Loucy (cell line): ENCODE measurements around the gene IL1A.

Source experiments
- H2AFZ ChIP-seq: fragments of 200-600 bp; sonication (generic); 2 replicates; pipeline ENCODE4 v1.6.0; 2016; ENCODE audit warnings: antibody characterized with exemption, mild to moderate bottlenecking, low read length, moderate library complexity
- H3F3A ChIP-seq: fragments of 200-600 bp; 2 replicates; pipeline ENCODE4 v1.6.0; 2016; ENCODE audit warnings: antibody characterized with exemption, low read depth, mild to moderate bottlenecking
- H3K27me3 ChIP-seq: fragments of 200-600 bp; sonication (generic); 2 replicates; pipeline ENCODE4 v1.6.1; 2014; ENCODE audit warnings: low read length, mild to moderate bottlenecking; ENCODE audit not compliant: insufficient read depth, poor library complexity, severe bottlenecking
- H3K36me3 ChIP-seq: fragments of 200-600 bp; sonication (generic); 2 replicates; pipeline ENCODE4 v1.6.1; 2016; ENCODE audit warnings: low read length; ENCODE audit not compliant: insufficient read depth
- H3K4me1 ChIP-seq: fragments of 200-600 bp; sonication (generic); 2 replicates; pipeline ENCODE4 v1.5.1; 2014; ENCODE audit warnings: low read length, mild to moderate bottlenecking; ENCODE audit not compliant: insufficient read depth, poor library complexity, severe bottlenecking
- H3K4me2 ChIP-seq: fragments of 200-600 bp; sonication (generic); 2 replicates; pipeline ENCODE4 v1.6.0; 2014; ENCODE audit warnings: antibody characterized with exemption, low read length, low read depth, mild to moderate bottlenecking; ENCODE audit not compliant: poor library complexity, severe bottlenecking
- H3K4me3 ChIP-seq: fragments of 200-600 bp; sonication (generic); 2 replicates; pipeline ENCODE4 v1.5.1; 2014; ENCODE audit warnings: low read length, mild to moderate bottlenecking, mixed read lengths; ENCODE audit not compliant: poor library complexity, severe bottlenecking
- H3K79me2 ChIP-seq: fragments of 200-600 bp; sonication (generic); 2 replicates; pipeline ENCODE4 v1.6.1; 2014; ENCODE audit warnings: low read length; ENCODE audit not compliant: insufficient read depth
- H3K9ac ChIP-seq: fragments of 200-600 bp; sonication (generic); 2 replicates; pipeline ENCODE4 v1.6.0; 2014; ENCODE audit warnings: mild to moderate bottlenecking, low read depth, low read length, moderate library complexity; ENCODE audit not compliant: poor library complexity, severe bottlenecking
- H3K9me2 ChIP-seq: fragments of 200-600 bp; sonication (generic); replicated peaks from 2 replicates; pipeline ENCODE4 v1.6.1; 2016; ENCODE audit warnings: low read depth, low read length, mixed read lengths
- H3K9me3 ChIP-seq: fragments of 200-600 bp; sonication (generic); 2 replicates; pipeline ENCODE4 v1.6.1; 2014; ENCODE audit warnings: mild to moderate bottlenecking, antibody characterized with exemption, low read length, low read depth; ENCODE audit not compliant: insufficient read depth
- H4K20me1 ChIP-seq: fragments of 200-600 bp; sonication (generic); 2 replicates; pipeline ENCODE4 v1.6.0; 2014; ENCODE audit warnings: antibody characterized with exemption, low read length, mild to moderate bottlenecking; ENCODE audit not compliant: insufficient read depth, poor library complexity, severe bottlenecking
- EZH2phosphoT487 ChIP-seq: fragments of 200-600 bp; IDR thresholded peaks from 2 replicates; pipeline ENCODE4 v1.6.1; 2018; ENCODE audit warnings: antibody characterized with exemption, mild to moderate bottlenecking, moderate library complexity, borderline replicate concordance
- TF ChIP-seq, protein P1 (sequence below): fragments of 200-600 bp; sonication (generic); conservative IDR thresholded peaks from 2 replicates; pipeline ENCODE4 v1.5.1; 2014; ENCODE audit warnings: mild to moderate bottlenecking, antibody characterized with exemption, low read length

IL1A gene

GRCh38 chr2:112811276-112811831, 27.1 kb upstream of the IL1A start:
- no peaks in the 10 kb centered on the region; the same call in 1 of the 2 replicates for H3K9me3 ChIP-seq
- no peaks in the 10 kb centered on the region for H3K9me2 ChIP-seq
- no peaks in the 10 kb centered on the region for H3F3A ChIP-seq
- no peaks in the 10 kb centered on the region for H4K20me1 ChIP-seq
- no peaks in the 10 kb centered on the region for H3K79me2 ChIP-seq
- H3K4me3 ChIP-seq, result no peak overlapping the region
- peaks cover 4% of the 10 kb centered on the region for H3K4me1 ChIP-seq
- H3K9ac ChIP-seq, result no peak overlapping the region
- H2AFZ ChIP-seq, result no peak overlapping the region
- H3K36me3 ChIP-seq, result no peaks in the 10 kb centered on the region
- no peak for TF ChIP-seq EZH2phosphoT487
- TF ChIP-seq, protein P1, sequence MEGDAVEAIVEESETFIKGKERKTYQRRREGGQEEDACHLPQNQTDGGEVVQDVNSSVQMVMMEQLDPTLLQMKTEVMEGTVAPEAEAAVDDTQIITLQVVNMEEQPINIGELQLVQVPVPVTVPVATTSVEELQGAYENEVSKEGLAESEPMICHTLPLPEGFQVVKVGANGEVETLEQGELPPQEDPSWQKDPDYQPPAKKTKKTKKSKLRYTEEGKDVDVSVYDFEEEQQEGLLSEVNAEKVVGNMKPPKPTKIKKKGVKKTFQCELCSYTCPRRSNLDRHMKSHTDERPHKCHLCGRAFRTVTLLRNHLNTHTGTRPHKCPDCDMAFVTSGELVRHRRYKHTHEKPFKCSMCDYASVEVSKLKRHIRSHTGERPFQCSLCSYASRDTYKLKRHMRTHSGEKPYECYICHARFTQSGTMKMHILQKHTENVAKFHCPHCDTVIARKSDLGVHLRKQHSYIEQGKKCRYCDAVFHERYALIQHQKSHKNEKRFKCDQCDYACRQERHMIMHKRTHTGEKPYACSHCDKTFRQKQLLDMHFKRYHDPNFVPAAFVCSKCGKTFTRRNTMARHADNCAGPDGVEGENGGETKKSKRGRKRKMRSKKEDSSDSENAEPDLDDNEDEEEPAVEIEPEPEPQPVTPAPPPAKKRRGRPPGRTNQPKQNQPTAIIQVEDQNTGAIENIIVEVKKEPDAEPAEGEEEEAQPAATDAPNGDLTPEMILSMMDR, result no peak
- no peak overlapping the region for H3K4me2 ChIP-seq
- H3K27me3 ChIP-seq, result no peaks in the 10 kb centered on the region

DNA sequence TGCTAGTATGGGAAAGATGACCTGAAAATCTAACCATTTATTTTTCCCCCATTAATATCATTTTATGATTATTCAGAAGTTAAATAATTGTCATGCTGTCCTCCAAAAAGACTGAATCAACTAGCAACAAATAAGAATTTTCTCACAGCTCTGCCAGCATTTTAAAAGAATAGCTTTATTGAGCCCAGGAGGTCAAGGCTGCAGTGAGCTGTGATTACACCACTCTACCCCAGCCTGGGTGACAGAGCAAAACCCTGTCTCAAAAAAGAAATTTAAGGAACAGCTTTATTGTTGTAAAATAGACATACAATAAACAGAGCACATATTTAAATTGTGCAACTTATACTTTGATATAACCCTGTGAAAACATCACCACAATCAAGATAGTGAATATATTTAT, 24.8 kb upstream of the IL1A start:
- no peak for TF ChIP-seq EZH2phosphoT487
- Histone ChIP-seq H3K9ac (no peak overlapping the region), H3K9me2 (no peaks in the 10 kb centered on the region), H3K4me3 (no peak overlapping the region), H3F3A (no peaks in the 10 kb centered on the region), H2AFZ (no peak overlapping the region), H3K9me3 (no peaks in the 10 kb centered on the region; the same call in 1 of the 2 replicates), H3K4me2 (no peak overlapping the region), H3K4me1 (peaks cover 4% of the 10 kb centered on the region), H3K79me2 (no peaks in the 10 kb centered on the region), H3K27me3 (no peaks in the 10 kb centered on the region), H3K36me3 (no peaks in the 10 kb centered on the region), H4K20me1 (no peaks in the 10 kb centered on the region)

DNA sequence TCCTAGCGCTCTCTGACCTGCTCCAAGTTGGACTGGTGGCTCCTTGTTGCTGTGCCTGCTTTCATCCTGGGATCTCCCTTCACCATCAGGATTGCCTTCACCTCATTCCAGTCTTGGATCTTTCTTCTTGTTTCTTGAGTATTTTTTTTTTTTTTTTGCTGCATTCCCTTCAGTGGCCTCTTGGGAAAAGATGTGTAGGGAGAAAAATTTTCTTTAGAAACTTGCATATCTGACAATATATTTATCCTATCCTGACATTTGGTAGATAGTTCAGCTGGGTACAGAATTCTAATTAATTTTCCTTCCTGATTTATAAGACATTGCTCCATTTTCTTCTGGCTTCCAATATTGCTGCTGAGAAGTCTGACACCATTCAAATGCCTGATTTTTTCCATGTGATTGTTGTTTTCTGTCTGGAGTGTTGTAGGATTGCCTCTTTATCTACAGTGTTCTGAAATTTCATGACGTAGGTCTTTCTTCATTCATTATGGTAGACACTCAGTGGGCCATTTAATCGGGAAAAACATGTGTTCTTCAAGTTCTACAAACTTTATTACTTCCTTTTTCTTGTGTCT, 23.0 kb upstream of the IL1A start:
- no peak overlapping the region for H3K9ac ChIP-seq
- H3K4me3 ChIP-seq, result no peak overlapping the region
- H3K36me3 ChIP-seq, result no peaks in the 10 kb centered on the region
- no peaks in the 10 kb centered on the region for H3K9me2 ChIP-seq
- H2AFZ ChIP-seq, result no peak overlapping the region
- H3K9me3 ChIP-seq, result no peaks in the 10 kb centered on the region; the same call in 1 of the 2 replicates
- H3K4me1 ChIP-seq, result peaks cover 4% of the 10 kb centered on the region
- H3K4me2 ChIP-seq, result no peak overlapping the region
- H3F3A ChIP-seq, result no peaks in the 10 kb centered on the region
- H3K79me2 ChIP-seq, result no peaks in the 10 kb centered on the region
- H4K20me1 ChIP-seq, result no peaks in the 10 kb centered on the region
- no peaks in the 10 kb centered on the region for H3K27me3 ChIP-seq
- TF ChIP-seq EZH2phosphoT487, result no peak
- TF ChIP-seq, protein P1, result peak; percentile 37

- Histone ChIP-seq H3K9me2 (no peaks in the 10 kb centered on the region), H3K4me3 (no peak overlapping the region), H3K9ac (no peak overlapping the region), H3K36me3 (no peaks in the 10 kb centered on the region), H3F3A (no peaks in the 10 kb centered on the region), H3K27me3 (no peaks in the 10 kb centered on the region), H3K9me3 (no peaks in the 10 kb centered on the region; the same call in 1 of the 2 replicates), H3K4me2 (no peak overlapping the region), H2AFZ (no peak overlapping the region), H3K79me2 (no peaks in the 10 kb centered on the region), H4K20me1 (no peaks in the 10 kb centered on the region), H3K4me1 (no peaks in the 10 kb centered on the region)
- no peak for TF ChIP-seq EZH2phosphoT487
- TF ChIP-seq, protein P1, result no peak
Measured at GRCh38 chr2:112805542-112805941, 21.2 kb upstream of the IL1A start.
